Mesothelial cell of epicardium (in vitro differentiated cells): ENCODE results near the gene LGR4. TPM values are rescaled to one million over a fixed set of nuclear protein-coding genes. Genes with fewer than 3 reads are reported as not detected.

Experiments used
- DNase-seq, 2 experiments: peaks; one replicate each; pipeline ENCODE4 v3.0.0; 2021; ENCODE audit warnings: low spot score in 2 of 2; ENCODE audit not compliant: unreplicated experiment in 2 of 2
- H3K27ac Mint-ChIP-seq: 2 replicates; pipeline ENCODE4 v1.8.0; 2021; ENCODE audit warnings: mixed read lengths
- H3K27me3 Mint-ChIP-seq: 2 replicates; pipeline ENCODE4 v1.8.0; 2021; ENCODE audit warnings: low read depth, mixed read lengths
- H3K36me3 Mint-ChIP-seq: 2 replicates; pipeline ENCODE4 v1.8.0; 2021; ENCODE audit warnings: mixed read lengths
- H3K4me1 Mint-ChIP-seq: 2 replicates; pipeline ENCODE4 v1.8.0; 2021; ENCODE audit warnings: mixed read lengths
- H3K4me3 Mint-ChIP-seq: 2 replicates; pipeline ENCODE4 v1.8.0; 2021; ENCODE audit warnings: mild to moderate bottlenecking, moderate library complexity, mixed read lengths
- H3K9me3 Mint-ChIP-seq: 2 replicates; pipeline ENCODE4 v1.8.0; 2021; ENCODE audit warnings: mixed read lengths
- CTCF ChIP-seq: fragments of 200-600 bp; sonication (generic); IDR thresholded peaks from one replicate; pipeline ENCODE4 v1.5.0; 2021; ENCODE audit warnings: antibody characterized with exemption; ENCODE audit not compliant: unreplicated experiment
- total RNA-seq: library from RNA; stranded (reverse); gene quantifications from 3 replicates; pipeline ENCODE4 v1.2.1, GENCODE V29; 2021

LGR4 gene
- total RNA-seq, 1 donor from 2014 or later: 28.2 TPM

- DNase-seq: no peak
- Mint-ChIP-seq H3K27me3 (no peaks in the 10 kb centered on the region), H3K4me1 (peaks cover 37% of the 10 kb centered on the region), H3K36me3 (peaks cover 17% of the 10 kb centered on the region), H3K27ac (no peak overlapping the region), H3K9me3 (no peaks in the 10 kb centered on the region), H3K4me3 (no peak overlapping the region)
- no peak for TF ChIP-seq CTCF
Observed at GRCh38 chr11:27386181-27386845, 86.3 kb downstream of the LGR4 start.

- no peak overlapping the region for H3K27ac Mint-ChIP-seq
- no peak for DNase-seq
- H3K9me3 Mint-ChIP-seq: no peaks in the 10 kb centered on the region
- no peak overlapping the region for H3K4me3 Mint-ChIP-seq
- TF ChIP-seq CTCF: no peak
- peaks cover 30% of the 10 kb centered on the region for H3K4me1 Mint-ChIP-seq
- H3K36me3 Mint-ChIP-seq: peaks cover 20% of the 10 kb centered on the region
- no peaks in the 10 kb centered on the region for H3K27me3 Mint-ChIP-seq
Observed at GRCh38 chr11:27385245-27385644, 87.3 kb downstream of the LGR4 start.

- no peak for DNase-seq
- no peaks in the 10 kb centered on the region for H3K27me3 Mint-ChIP-seq
- no peak for TF ChIP-seq CTCF
- no peak overlapping the region for H3K27ac Mint-ChIP-seq
- no peaks in the 10 kb centered on the region for H3K9me3 Mint-ChIP-seq
- H3K4me3 Mint-ChIP-seq: no peak overlapping the region
- peaks cover 34% of the 10 kb centered on the region for H3K4me1 Mint-ChIP-seq
- peaks cover 26% of the 10 kb centered on the region for H3K36me3 Mint-ChIP-seq
Observed at GRCh38 chr11:27384227-27384626, 88.4 kb downstream of the LGR4 start.

- TF ChIP-seq CTCF: no peak
- Mint-ChIP-seq H3K9me3 (no peaks in the 10 kb centered on the region), H3K36me3 (peaks cover 26% of the 10 kb centered on the region), H3K27me3 (no peaks in the 10 kb centered on the region), H3K4me3 (no peak overlapping the region), H3K4me1 (peaks cover 33% of the 10 kb centered on the region), H3K27ac (no peak overlapping the region)
- no peak for DNase-seq
Observed at GRCh38 chr11:27383645-27384044, 88.9 kb downstream of the LGR4 start.

- DNase-seq: no peak
- Mint-ChIP-seq H3K4me3 (no peak overlapping the region), H3K27ac (no peak overlapping the region)
Observed at GRCh38 chr11:27381238-27381666, 91.3 kb downstream of the LGR4 start.

More at GRCh38 chr11:27381238-27381666, 91.3 kb downstream of the LGR4 start:
- H3K36me3 Mint-ChIP-seq: peaks cover 26% of the 10 kb centered on the region
- H3K27me3 Mint-ChIP-seq: no peaks in the 10 kb centered on the region
- no peaks in the 10 kb centered on the region for H3K9me3 Mint-ChIP-seq
- H3K4me1 Mint-ChIP-seq: peaks cover 29% of the 10 kb centered on the region
- TF ChIP-seq CTCF: no peak
